ENCODE results near the gene LDHB.
A peak's percentile ranks its signal among the peaks of the same experiment; 100 is the strongest.
"Not testable (repeated sequence)": the region's sequence is repeated elsewhere in the genome, so short reads cannot be mapped to it uniquely, and the experiment has no call there.

The LDHB gene

GRCh38 chr12:21661396-21662093 lies 3.9 kb upstream of the LDHB start:
- DNase-seq (ENCODE audit: low read depth in 2 of 2): not testable (repeated sequence)

DNA sequence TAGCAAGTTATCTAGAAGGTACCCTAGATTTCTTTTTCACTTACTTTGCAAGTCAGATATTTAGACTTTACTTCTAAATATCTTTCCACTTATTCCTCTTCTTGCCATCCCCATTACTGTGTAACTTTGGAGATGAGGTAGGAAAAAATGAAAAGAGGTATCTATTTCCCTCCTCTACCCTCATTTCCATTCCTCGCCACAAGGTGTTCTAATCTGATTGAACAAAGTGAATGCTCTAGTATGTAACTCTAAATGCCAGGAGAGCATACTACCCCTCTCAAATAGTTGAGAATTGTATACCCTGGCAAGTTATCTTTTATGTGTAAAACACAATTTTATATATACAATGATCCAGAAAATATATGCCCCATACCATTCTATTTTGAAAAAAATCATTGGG lies 1.7 kb upstream of the LDHB start:
- DNase-seq (ENCODE audit: low read depth in 2 of 2): no peak

DNA sequence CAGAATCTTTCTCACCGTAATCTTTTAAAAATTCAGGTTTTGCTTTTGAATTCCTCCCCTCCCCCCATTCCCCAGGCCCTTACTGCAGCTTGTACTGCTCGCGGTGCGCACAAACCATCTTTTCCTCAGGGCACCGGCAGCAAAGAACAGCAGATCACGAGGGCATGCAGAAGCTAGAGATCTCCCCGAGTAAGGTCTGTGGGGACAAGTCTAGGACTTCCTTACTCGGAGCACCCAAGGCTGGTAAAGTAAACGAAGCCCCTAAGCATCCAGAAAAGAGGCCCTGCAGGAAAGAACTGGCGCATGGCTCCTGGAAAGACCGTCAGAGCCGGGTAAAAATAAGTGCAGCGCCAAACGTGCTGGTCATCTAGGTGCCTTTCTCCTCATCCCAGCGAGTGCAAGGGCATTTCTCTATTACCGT lies 727 bp downstream of the LDHB start:
- DNase-seq (ENCODE audit: low read depth in 2 of 2): peak in 1 of 2 donors; percentile 6

DNA sequence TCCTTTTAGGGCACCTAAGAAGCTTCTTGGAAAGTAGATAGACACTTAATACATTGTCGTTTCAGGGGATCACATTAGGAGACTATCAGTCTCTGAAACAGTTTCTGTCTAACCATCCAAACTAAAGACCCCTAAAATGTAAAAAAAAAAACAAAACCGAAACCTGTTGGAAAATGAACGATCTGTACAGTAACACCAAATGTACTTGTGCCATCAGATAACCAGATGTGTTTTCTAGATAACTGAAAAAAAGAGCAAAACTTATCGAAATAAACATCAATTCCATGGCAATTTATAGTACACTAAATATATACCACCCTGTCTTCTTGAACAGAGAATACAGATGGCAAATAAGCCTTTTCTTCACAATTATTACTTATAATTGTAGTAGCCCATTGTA lies 2.1 kb downstream of the LDHB start:
- DNase-seq (ENCODE audit: low read depth in 2 of 2): no peak

GRCh38 chr12:21651821-21652220 lies 5.8 kb downstream of the LDHB start:
- DNase-seq (ENCODE audit: low read depth in 2 of 2): no peak

- no peak for DNase-seq (ENCODE audit: low read depth in 2 of 2)
These were observed 6.6 kb downstream of the LDHB start for GRCh38 chr12:21650997-21651396.

DNA sequence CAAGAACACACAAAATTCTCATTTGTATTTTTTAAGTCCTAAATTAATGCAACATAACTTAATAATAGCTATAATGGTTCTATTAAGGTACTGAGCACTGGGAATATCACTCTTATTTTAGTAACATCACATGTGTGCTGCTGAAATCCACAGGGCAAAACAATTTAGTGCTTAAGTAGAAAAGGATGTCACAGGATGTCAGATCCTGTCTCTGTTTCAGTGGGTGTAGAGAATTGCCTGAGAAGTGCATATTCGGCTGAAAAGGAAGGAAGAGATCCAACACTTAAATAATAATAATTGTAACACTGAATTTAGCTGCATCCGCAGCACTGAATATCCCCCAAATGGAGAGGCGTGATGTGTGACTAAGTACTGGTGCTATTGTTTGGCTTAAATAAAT lies 8.6 kb downstream of the LDHB start:
- DNase-seq (ENCODE audit: low read depth in 2 of 2): no peak

DNA sequence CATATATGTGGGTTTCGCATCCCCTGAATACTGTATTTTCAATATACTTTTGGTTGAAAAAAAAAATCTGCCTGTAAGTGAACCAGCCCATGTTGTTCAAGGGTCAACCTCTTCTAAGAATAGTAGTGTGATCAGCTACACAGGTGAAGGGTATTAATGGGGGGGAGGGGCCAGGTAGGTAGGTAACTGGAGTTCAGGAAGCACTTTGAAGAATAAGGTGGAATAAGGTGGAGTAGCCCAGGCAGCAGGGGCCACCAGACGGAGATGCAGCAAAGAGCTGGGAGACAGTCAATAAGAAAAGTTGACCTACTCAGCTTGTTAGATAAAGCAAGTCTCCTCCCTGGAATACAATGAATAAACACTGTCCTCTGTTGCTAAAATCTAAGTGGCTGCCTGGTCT lies 9.3 kb downstream of the LDHB start:
- DNase-seq (ENCODE audit: low read depth in 2 of 2): no peak

DNA sequence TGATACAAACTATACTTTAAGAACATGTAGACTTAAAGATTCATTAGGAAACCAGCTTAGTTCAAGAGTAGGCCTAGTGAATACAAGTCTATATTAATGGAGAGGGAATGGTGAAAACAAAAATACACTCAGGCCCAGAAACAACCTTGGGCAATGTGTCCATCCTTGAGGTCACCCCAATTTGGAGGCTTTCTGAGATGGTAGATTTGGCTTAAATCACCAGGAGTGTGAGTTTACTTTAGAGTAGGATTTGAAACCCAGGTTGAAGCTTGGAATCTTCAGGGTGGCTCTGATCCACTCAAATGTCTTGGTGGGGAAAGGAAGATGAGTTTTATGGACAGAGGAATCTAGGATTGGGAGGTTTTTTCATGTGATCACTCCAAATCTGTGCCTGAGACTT lies 10.5 kb downstream of the LDHB start:
- no peak for DNase-seq (ENCODE audit: low read depth in 2 of 2)

- DNase-seq (ENCODE audit: low read depth in 2 of 2): not testable (repeated sequence)
These were observed 12.6 kb downstream of the LDHB start for GRCh38 chr12:21645041-21645500.

- DNase-seq (ENCODE audit: low read depth in 2 of 2): no peak
These were observed 13.1 kb downstream of the LDHB start for GRCh38 chr12:21644516-21644915.

- no peak for DNase-seq (ENCODE audit: low read depth in 2 of 2)
These were observed 13.9 kb downstream of the LDHB start for GRCh38 chr12:21643758-21644157.

GRCh38 chr12:21642707-21643389 lies 14.8 kb downstream of the LDHB start:
- DNase-seq (ENCODE audit: low read depth in 2 of 2): no peak

DNA sequence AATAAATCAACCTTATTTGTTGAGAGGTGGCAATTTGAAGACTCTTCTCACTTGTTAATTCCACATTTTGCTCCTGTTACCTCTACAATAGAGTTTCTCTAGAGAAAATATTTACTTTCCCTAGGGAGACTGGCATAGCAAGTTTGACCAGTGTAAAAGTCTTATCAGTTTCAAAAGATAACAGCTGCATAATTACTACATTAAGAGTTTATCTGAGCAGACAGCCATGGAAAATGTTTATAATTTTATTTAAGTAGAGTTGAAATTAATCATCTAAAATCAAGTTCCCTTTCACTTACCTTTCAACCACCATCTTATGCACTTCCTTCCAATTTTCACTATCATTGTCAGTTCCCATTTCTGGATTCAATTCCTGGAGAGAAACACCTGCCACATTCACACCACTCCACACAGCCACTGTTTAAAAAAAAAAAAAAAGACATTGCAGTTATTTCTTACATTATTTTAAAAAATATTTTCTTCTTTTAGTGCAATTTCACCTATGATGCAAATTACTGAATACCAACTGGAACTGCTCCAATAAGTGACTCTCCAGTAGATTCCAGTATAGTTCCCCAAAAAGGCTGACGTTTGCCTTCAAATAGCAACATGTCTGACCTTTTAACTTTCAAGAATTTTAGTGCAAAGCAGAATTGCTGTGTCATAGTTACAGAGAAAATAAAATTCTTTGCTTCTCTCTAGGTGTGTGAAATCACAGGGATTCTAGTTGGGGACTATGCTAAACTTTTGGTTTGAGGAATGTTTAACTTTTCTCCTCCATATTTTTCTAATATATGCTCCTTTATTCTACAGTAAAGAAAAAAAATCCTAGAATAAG lies 19.4 kb downstream of the LDHB start:
- no peak for DNase-seq (ENCODE audit: low read depth in 2 of 2)

- DNase-seq (ENCODE audit: low read depth in 2 of 2): no peak
These were observed 23.4 kb downstream of the LDHB start for GRCh38 chr12:21634245-21634644.

DNA sequence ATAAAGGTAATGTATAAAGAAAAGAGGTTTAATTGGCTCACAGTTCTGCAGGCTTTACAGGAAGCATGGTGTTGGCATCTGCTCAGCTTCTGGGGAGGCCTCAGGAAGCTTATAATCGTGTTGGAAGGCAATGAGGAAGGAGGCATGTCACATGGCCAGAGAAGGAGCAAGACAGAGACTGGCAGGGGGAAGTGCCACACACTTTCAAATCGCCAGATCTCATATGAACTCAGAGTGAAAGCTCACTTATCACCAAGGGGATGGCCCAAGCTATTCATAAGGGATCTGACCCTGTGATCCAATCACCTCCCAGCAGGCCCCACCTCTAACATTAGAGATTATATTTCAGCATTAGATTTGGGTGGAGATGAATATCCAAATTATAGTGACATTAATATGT lies 26.3 kb downstream of the LDHB start:
- no peak for DNase-seq (ENCODE audit: low read depth in 2 of 2)

GRCh38 chr12:21627924-21628323 lies 29.7 kb downstream of the LDHB start:
- DNase-seq (ENCODE audit: low read depth in 2 of 2): no peak

DNA sequence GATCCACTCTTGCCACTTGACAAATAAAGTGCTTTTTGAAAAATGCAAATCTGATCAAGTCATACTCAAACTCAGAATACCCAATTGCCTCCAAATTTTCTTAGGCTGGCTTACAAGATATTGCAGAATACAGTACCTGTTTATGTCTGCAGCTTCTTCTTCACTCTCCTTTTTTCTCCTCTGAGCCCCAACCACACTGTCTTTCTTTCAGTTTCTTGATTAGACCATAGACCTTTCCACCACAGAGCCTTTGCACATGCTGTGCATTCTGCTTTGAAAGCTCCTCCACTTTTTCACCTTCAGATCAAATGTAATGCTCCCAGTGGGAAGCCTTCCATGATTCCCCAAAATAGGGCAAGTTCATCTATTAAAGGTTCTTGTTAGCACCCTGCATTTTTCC lies 39.1 kb downstream of the LDHB start:
- no peak for DNase-seq (ENCODE audit: low read depth in 2 of 2)

GRCh38 chr12:21617030-21617429 lies 40.6 kb downstream of the LDHB start:
- DNase-seq (ENCODE audit: low read depth in 2 of 2): no peak

DNA sequence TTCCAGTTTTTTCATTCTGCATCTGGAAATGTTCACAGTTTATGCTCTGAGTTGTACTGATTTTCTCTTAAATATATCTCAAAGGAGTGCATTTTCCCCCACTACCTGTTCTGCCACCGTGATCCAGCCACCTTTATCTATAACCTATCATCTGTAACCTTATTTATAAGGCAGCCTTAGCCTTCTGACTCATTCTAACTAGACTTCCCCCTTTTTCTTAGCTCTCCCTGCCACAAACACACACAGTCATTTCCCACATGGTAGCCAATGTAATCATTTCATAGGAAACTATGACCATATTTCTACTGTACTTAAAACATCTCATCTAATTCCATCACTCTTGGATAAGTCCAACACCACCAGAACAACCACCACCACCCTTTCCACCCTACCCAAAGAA lies 42.2 kb downstream of the LDHB start:
- no peak for DNase-seq (ENCODE audit: low read depth in 2 of 2)

- DNase-seq (ENCODE audit: low read depth in 2 of 2): no peak
These were observed 43.1 kb downstream of the LDHB start for GRCh38 chr12:21614506-21614905.

DNA sequence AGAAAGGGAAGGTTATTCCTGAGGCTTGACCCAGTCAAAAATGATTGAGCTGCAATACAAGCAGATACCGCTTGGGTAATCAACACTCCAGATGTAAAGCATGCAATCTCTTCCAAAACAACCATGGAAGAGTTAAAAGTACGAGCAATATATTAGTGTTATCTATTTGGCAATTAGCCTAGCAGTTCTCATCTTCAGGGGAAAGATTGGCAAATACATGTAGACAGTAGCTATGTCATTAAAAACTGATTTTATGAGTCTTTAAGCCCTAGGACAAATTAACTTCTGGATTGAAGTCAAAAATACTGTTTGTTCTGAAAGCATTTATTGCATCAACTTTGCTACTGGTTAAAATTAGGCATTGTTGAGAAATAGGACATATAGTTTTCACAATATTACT lies 43.7 kb downstream of the LDHB start:
- no peak for DNase-seq (ENCODE audit: low read depth in 2 of 2)

DNA sequence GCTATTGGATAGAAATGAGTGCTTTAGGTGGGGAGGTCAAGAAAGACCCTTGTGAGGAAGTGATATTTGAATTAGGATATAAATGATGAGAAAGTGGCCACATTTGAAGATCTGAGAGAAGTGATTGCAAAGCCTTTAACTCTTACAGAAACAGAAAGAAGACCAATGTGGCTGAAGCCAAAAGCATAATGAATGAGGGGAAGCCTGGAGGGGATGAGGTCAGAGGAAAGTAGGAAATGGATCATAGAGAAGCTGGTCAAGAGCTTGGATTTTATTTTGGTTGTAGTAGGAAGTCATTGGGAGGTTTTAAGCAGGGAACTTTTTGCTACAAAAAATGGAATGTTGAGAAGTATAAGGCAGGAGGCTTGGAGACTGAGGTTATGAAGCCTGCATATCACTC lies 49.4 kb downstream of the LDHB start:
- no peak for DNase-seq (ENCODE audit: low read depth in 2 of 2)
